Activated B cell treated with CpG ODN at 0.5 μM for 24 hours (primary cell): Measurements from ENCODE around the gene NXPE3. TPM values are rescaled to one million over a fixed set of nuclear protein-coding genes. Genes with fewer than 3 reads are reported as not detected.

Source experiments
- ATAC-seq: fragments of 200-7000 bp; cut with Tn5 transposase; one replicate; pipeline ENCODE4 v1.10.0; 2021; ENCODE audit warnings: low read depth, mild to moderate bottlenecking, moderate library complexity
- CTCF ChIA-PET: fragments of 350-600 bp; sonication (Branson Sonifier 250); formaldehyde crosslinking; loops from one replicate; lab custom pipeline; 2021; ENCODE audit warnings: antibody characterized with exemption; lab: Charles Lee
- POLR2A ChIA-PET: fragments of 350-600 bp; sonication (Branson Sonifier 250); formaldehyde crosslinking; loops from one replicate; lab custom pipeline; 2021; ENCODE audit warnings: antibody characterized with exemption; lab: Charles Lee
- DNase-seq: peaks from one replicate; pipeline ENCODE4 v3.0.0; 2022
- H3K27ac Mint-ChIP-seq: one replicate; pipeline ENCODE4 v1.8.0; 2020; ENCODE audit warnings: mixed read lengths
- H3K27me3 Mint-ChIP-seq: one replicate; pipeline ENCODE4 v1.8.0; 2021; ENCODE audit warnings: mixed read lengths
- H3K36me3 Mint-ChIP-seq: one replicate; pipeline ENCODE4 v1.8.0; 2021; ENCODE audit warnings: low read depth, mixed read lengths
- H3K4me1 Mint-ChIP-seq: one replicate; pipeline ENCODE4 v1.8.0; 2021; ENCODE audit warnings: mixed read lengths
- H3K4me3 Mint-ChIP-seq: one replicate; pipeline ENCODE4 v1.8.0; 2020; ENCODE audit warnings: mild to moderate bottlenecking, mixed read lengths
- H3K9me3 Mint-ChIP-seq: one replicate; pipeline ENCODE4 v1.8.0; 2020; ENCODE audit warnings: mixed read lengths
- intact Hi-C: fragments of 100-400 bp; cut with micrococcal nuclease; formaldehyde crosslinking; loops from one replicate; pipeline ENCODE4 v1.15.1; 2024
- total RNA-seq: library from RNA; stranded (reverse); gene quantifications from 2 replicates; pipeline ENCODE4 v1.2.3, GENCODE V29; 2022
- TF ChIP-seq, protein P1 (sequence below): fragments of 200-600 bp; IDR thresholded peaks from one replicate; pipeline ENCODE4 v1.8.0; 2022; ENCODE audit warnings: antibody characterized with exemption, mild to moderate bottlenecking

Gene NXPE3
- total RNA-seq, 1 donor from 2014 or later = 15.8 TPM

DNA sequence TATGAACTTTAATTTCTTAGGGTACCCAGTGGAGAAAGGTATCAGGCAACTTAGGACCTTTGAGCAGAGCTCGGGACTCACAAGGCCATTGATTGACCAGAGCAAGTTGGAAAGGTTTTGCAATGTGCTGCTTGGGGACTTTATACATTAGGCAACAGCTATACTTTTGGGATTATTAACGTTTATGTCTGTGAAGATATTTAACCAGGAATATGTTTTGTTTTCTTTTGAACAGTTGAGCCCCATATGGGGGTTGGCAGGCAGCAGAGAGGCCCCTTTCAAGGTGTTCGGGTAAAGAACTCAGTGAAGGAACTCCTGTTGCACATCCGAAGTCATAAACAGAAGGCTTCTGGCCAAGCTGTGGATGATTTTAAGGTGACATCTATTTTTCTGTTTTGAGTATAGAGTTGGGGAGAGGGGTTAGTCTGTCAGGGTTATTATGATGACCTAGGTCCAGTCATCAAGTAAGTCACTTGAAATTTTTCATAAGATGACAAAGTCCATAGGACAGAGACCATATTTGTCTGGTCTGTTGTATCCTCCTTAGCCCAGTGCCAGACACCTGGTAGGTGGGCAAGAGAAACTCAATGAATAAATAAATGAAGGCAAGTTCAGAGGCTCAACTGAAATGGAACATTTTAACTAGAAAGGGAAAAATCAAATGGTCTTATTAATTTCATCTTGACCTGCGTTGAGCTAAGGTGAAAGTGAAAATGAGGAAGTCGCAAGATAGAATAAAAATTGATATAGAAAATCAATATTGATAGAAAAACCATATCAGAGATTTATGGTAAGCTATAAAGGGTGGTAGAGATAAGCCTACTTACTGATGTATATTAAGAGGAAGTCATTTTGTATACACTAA, 73.1 kb downstream of the NXPE3 start:
- CTCF ChIA-PET = interaction anchor here (0.9 to 2.8 kb wide), 10 partner anchors 13 to 377 kb away, joined by 3 to 18 read pairs (median 4); no protein-coding TSS in a partner anchor
- H3K36me3 Mint-ChIP-seq = peaks cover 84% of the 10 kb centered on the region
- POLR2A ChIA-PET = interaction anchor here (0.6 to 4.9 kb wide), 32 partner anchors 9 to 377 kb away, joined by 3 to 84 read pairs (median 8); partner anchors contain the start of gene RPL24
- no peak for DNase-seq
- peak overlapping the region; percentile 98 for H3K4me3 Mint-ChIP-seq
- intact Hi-C loops = loop anchor here (1.0 to 5.0 kb wide), 4 partner anchors 9 to 280 kb away; no protein-coding TSS in a partner anchor
- no peaks in the 10 kb centered on the region for H3K27me3 Mint-ChIP-seq
- TF ChIP-seq, protein P1, sequence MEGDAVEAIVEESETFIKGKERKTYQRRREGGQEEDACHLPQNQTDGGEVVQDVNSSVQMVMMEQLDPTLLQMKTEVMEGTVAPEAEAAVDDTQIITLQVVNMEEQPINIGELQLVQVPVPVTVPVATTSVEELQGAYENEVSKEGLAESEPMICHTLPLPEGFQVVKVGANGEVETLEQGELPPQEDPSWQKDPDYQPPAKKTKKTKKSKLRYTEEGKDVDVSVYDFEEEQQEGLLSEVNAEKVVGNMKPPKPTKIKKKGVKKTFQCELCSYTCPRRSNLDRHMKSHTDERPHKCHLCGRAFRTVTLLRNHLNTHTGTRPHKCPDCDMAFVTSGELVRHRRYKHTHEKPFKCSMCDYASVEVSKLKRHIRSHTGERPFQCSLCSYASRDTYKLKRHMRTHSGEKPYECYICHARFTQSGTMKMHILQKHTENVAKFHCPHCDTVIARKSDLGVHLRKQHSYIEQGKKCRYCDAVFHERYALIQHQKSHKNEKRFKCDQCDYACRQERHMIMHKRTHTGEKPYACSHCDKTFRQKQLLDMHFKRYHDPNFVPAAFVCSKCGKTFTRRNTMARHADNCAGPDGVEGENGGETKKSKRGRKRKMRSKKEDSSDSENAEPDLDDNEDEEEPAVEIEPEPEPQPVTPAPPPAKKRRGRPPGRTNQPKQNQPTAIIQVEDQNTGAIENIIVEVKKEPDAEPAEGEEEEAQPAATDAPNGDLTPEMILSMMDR = no peak
- peaks cover 71% of the 10 kb centered on the region for H3K4me1 Mint-ChIP-seq
- no peaks in the 10 kb centered on the region for H3K9me3 Mint-ChIP-seq
- ATAC-seq = no peak
- H3K27ac Mint-ChIP-seq = peak overlapping the region; percentile 96

DNA sequence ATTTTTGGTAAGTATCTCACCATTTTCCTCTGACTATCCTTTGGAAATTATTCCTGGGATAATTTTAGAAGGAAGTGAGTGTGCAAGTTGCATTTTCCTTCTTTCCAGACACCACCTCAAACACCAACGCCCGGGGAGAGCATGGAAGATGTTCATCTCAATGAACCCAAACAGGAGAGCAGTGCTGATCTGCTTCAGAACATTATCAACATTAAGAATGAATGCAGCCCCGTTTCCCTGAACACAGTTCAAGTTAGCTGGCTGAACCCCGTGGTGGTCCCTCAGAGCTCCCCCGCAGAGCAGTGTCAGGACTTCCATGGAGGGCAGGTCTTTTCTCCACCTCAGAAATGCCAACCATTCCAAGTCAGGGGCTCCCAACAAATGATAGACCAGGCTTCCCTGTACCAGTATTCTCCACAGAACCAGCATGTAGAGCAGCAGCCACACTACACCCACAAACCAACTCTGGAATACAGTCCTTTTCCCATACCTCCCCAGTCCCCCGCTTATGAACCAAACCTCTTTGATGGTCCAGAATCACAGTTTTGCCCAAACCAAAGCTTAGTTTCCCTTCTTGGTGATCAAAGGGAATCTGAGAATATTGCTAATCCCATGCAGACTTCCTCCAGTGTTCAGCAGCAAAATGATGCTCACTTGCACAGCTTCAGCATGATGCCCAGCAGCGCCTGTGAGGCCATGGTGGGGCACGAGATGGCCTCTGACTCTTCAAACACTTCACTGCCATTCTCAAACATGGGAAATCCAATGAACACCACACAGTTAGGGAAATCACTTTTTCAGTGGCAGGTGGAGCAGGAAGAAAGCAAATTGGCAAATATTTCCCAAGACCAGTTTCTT, 74.2 kb downstream of the NXPE3 start:
- Mint-ChIP-seq H3K27me3 (no peaks in the 10 kb centered on the region), H3K9me3 (no peaks in the 10 kb centered on the region), H3K27ac (peak overlapping the region; percentile 96), H3K36me3 (peaks cover 86% of the 10 kb centered on the region), H3K4me3 (peak overlapping the region; percentile 98), H3K4me1 (peaks cover 71% of the 10 kb centered on the region)
- ChIA-PET CTCF (interaction anchor here (0.9 to 2.8 kb wide), 9 partner anchors 23 to 376 kb away, joined by 3 to 18 read pairs (median 5); no protein-coding TSS in a partner anchor), POLR2A (interaction anchor here (0.6 to 4.9 kb wide), 23 partner anchors 11 to 372 kb away, joined by 3 to 84 read pairs (median 12); partner anchors contain the start of gene RPL24)
- TF ChIP-seq, protein P1 = no peak
- intact Hi-C loops = loop anchor here (1.0 to 5.0 kb wide), 2 partner anchors 8 to 279 kb away; no protein-coding TSS in a partner anchor
- ATAC-seq = no peak
- DNase-seq = no peak

DNA sequence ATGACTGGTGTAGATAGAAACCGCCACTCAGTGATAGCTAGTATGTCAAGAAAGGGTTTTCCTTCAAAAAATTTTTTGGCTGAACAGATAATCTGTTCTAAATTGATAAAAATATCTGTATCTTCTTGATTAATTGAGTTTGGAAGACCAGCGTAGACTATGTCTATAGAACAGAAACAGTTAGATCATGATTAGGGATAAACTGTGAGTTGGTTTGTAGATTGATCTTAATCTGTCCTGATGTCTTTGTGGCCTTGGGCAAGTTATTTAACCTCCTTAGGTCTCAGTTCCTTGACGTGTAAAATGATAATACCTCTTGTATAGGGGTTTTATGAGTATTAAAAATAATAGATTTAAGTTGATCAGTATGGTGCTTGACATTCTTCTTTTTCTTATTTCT, 75.0 kb downstream of the NXPE3 start:
- CTCF ChIA-PET = interaction anchor here (2.1 kb wide), 1 partner anchor 371 kb away, joined by 4 read pairs; no protein-coding TSS in a partner anchor
- Mint-ChIP-seq H3K36me3 (peaks cover 91% of the 10 kb centered on the region), H3K9me3 (no peaks in the 10 kb centered on the region), H3K4me1 (peaks cover 73% of the 10 kb centered on the region), H3K27me3 (no peaks in the 10 kb centered on the region), H3K4me3 (peak overlapping the region; percentile 98), H3K27ac (peak overlapping the region; percentile 96)
- TF ChIP-seq, protein P1 = no peak
- POLR2A ChIA-PET = interaction anchor here (0.6 to 4.9 kb wide), 13 partner anchors 10 to 371 kb away, joined by 3 to 84 read pairs (median 19); no protein-coding TSS in a partner anchor
- DNase-seq = no peak
- ATAC-seq = no peak
- intact Hi-C loops = loop anchor here (5.0 kb wide), 1 partner anchor 278 kb away; no protein-coding TSS in a partner anchor

DNA sequence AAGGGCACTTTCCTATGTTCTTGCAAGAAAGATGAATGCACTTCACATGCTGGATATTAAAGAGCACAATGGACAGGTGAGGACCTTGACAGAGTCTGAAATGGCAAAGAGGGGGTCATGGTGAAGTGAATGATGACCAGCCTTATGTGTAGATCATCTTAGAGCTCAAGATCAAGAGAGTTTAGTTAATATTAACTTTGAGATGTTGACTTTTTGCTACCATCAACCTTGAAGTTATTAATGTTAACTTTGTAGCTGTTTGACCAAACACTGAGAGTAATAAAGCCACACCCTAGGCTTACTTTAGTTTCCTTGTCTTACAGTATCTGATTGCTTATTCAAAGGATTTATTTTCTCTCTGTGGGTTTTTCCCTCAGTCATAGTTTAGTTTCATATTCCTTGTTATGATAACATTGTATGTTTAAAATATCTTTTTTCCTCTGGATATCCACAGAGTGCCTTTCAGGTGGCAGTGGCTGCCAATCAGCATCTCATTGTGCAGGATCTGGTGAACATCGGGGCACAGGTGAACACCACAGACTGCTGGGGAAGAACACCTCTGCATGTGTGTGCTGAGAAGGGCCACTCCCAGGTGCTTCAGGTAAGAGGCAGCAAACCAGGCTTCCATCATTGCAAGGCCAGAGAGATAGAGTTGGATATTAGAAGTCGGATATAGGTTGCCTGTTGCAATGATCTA, 75.7 kb downstream of the NXPE3 start:
- ChIA-PET POLR2A (interaction anchor here (1.0 to 4.9 kb wide), 9 partner anchors 9 to 371 kb away, joined by 3 to 84 read pairs (median 6); no protein-coding TSS in a partner anchor), CTCF (interaction anchor here (2.1 kb wide), 1 partner anchor 370 kb away, joined by 4 read pairs; no protein-coding TSS in a partner anchor)
- Mint-ChIP-seq H3K4me1 (peaks cover 80% of the 10 kb centered on the region), H3K27ac (peak overlapping the region; percentile 59), H3K4me3 (peak overlapping the region; percentile 17), H3K9me3 (no peaks in the 10 kb centered on the region), H3K27me3 (no peaks in the 10 kb centered on the region), H3K36me3 (peaks cover 99% of the 10 kb centered on the region)
- DNase-seq (no peak), ATAC-seq (no peak)
- TF ChIP-seq, protein P1 = no peak
- intact Hi-C loops = loop anchor here (5.0 kb wide), 1 partner anchor 278 kb away; no protein-coding TSS in a partner anchor
